Glomerular visceral epithelial cell (primary cell): ENCODE results near the gene ESX1.
"Not testable (repeated sequence)": the region's sequence is repeated elsewhere in the genome, so short reads cannot be mapped to it uniquely, and the experiment has no call there.

ENCODE experiments used
- DNase-seq: peaks from one replicate; pipeline ENCODE4 v3.0.0-alpha.2; 2016; ENCODE audit errors: extremely low spot score

The ESX1 gene

DNA sequence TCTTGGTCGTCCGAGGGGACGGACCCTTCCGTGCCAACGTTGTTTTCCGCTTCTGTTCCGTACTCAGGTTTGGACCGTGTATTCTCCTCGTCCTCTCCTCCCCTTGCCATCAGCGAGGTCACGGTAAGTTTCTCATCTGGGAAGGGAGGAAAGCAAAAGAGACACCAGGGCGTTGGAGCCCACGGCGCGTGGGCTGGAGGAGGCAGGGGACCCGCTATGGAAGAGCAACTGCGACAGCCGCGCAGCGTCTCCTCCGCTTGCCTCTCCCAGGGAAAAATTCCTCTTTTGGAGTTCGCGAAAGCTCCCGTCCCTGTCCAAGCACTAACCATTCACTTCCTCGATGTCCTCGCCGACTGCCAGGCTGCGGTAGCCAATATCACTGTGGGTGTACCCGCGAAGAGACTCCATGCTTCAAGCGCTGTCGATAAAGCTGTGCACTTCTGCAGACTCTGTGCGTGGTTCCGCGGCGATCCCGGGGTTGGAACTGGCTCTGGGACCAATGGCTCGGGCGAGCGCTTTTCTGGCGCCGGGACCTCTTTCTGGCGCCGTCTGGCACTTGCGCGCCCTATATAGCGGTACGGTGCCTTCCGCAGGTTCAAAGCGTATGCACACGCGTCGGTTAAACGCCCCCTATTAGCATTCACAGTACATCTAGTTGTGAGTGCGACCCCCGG is at the start of gene ESX1:
Gene ESX1 (minus strand): TSS at position 492 of the 674 bp plus-strand sequence. CDS start 84 bp downstream, at position 408.
- DNase-seq, result no peak

DNA sequence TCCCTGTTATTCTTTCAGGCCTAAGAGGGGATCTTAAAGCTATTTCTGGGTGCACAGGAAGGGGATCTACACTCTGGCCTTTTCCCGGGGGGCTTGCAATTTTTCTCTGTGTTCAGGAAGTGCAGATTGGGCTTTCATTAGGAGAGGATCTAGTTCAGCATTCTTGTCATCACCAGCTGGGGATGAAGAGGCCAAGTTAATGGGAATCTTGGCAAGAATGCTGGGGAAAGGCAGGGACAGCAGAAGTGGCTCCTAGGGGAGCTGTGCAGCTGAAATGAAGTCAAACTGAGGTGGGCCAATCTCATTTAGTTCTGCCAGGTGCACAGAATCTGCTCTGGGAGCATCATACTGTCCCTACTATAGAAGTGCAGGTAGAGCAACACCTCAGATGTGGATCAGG is 40.9 kb upstream of the ESX1 start:
- DNase-seq, result no peak

DNA sequence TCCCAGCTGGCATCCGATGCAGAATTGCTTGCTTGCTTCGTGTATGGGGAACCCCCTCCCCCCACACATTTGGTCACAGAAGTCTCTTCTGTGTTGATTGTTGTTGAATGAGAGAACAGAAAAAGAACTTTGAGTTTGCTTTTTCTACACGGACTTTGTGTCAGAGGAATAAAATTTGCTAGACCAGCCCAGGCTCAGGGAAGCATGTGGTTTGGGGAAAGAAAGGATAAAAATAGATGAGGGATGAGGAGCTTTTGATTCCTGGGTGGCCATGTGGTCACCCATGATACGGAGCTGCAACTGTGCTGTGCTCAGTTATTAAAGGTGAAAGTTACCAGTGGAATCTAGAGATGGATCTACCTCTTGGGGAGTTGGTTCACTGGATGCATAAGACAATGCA is 34.2 kb upstream of the ESX1 start:
- DNase-seq, result no peak

DNA sequence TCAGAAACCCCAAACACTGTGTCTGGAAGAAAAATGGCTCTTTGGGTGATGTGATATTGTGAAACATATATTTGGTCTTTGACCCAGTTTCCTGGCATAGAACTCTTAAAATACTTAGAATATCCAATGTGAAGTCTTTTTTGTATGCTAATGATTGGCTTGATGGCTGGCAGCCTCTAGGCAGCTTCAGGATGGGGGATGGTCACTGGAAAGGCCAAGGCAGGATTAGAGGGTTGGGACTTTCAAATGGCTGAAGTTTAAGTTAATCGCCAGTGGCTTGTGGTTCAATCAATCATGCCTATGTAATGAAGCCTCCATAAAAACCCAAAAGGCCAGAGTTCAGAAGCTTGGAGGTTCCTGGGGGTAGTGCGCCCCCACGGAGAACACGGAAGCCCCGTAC is 33.5 kb upstream of the ESX1 start:
- no peak for DNase-seq

DNA sequence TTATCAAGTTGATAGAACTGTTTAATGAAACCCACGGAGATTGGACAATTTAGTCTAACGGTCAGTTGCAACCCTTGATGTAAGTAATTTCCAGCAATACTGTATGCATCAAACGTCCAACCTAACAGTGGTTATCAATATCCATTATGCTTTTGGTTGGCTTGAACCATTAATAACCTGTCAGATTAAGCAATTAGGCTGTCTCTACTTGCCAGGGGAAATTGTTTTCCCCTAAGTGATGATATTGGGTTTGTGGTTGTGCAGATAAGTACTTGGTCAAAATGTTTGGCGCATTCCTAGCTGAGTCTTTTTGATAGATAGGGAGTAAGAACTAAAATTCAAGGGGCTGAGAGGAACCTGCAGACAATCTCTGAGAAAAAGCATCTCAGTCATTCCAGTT is 30.5 kb upstream of the ESX1 start:
- DNase-seq, result no peak

DNA sequence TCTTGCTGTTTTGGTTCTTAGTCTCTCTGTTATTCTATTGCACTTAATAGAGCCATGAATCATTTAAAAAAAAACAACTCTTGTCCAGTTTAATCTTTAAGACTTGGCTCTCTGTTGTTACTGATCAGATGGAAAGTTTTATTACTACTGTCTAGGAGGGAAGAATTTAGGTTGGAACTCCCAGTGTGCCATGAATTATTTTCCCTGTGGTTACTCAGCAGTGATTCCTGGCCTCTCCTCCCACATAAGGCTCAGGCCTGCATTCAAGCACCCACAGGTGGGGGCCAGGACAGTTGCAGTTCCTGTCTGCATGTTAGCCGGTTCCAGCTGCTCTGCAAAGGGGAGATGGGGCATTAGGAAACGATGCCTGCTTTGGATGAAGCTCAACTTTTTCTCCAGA is 29.8 kb upstream of the ESX1 start:
- DNase-seq, result no peak

DNA sequence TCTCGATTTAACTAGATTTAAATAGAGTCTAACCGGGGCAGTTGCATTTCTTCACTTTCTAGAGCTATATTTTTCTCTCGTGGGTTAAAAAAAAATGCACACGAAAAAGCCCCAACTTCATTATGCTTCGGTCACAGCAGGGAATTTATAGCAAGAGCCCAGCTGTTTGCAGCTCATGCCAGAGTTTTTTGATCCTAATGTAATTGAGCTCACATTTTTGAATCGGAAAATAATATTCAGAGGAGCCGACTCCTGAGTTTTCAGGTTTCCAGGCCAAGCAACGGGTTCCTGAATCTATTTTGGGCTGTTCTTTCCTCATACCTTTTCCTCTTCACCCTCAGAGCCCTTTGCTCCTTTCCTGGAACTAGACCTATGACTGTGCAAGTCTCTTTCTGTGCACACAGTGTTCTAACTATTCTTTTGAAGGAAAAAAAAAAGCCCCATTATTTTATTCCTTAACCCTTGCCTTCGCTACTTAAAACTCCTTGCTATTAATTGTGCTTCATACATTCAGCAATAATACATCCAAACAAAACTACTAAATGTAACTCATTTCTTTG is 27.5 kb upstream of the ESX1 start:
- no peak for DNase-seq

DNA sequence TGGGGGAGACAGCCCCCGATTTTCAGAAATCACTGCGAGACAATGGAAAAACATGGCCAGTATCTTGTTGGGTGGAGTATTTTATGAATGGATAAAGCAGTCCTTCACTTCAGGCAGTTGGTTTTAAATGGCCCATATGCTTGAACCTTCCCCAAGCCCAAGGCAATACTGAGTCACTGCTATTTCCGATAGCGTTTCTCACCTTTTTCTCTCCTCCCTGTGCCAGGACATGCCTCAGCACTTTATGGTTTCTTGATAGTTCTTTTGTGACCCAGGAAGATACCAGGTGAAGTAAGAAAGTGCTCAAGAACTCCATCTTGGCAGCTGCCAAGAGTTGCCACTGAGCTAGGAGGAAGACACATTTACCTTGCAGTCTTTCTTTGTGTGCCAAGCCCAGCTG is 26.8 kb upstream of the ESX1 start:
- DNase-seq, result no peak

DNA sequence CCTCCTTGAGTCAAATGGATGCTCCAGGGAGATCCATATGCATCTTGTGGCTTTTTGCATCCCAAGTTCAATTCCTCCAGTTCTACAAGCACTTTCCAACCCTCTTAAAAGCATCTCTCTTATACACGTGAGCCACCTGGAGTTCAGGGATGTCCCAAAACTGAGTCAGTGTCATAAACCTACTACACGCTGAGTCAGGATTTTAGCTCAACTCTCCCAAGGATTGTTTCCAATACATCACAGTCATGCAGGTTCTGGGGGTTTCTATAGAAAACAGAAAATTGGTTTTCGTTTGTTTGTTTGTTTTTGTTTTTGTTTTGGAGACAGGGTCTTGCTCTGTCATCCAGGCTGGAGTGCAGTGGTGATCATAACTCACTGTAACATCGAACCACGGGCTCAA is 25.9 kb upstream of the ESX1 start:
- no peak for DNase-seq

DNA sequence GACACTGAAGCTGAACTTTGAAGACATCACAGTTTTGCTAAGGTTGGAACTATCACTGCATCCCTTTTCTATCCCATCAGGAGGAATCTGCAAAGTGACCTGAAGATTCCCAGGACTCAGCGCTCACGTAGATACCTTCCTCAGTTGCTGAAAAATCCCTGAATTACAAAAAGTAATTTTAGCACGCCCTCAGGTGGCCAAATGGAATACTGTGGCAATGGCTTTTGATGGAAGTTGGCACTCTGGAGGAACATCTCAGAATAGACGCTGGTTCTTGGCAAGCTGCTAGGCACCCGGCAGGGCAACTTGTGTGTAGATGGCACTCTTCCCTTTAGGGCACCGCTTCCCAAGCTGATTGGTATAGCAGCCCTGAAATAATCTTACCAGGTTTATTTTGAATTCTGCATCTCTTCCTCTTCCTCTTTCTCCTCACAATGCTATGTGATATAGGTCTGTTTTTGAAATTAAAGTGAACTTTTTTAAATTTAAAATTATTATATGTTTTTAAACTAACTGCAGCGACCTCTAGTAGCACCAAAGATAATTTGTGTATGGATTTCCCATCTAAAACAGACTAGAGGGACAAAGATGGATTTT is 16.3 kb upstream of the ESX1 start:
- peak; percentile 35 for DNase-seq

DNA sequence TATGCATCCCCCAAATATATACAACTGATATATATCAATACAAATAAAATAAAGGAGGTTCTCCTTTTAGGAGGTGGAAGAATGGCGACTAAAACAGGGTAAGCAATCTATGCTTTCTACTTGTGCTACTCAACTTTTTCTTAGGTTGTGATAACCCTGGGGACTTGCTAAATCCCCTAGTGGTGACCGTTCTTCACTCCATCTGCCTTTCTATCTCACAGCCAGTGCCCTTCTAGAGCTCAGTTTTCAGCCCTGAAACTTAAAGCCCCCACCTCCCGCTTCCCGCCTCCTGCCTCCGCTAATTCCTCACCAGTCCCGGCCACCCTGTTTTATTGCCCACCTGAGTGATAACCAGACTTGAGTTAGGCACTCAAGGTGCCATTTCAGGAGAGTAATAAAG is 15.5 kb upstream of the ESX1 start:
- no peak for DNase-seq

DNA sequence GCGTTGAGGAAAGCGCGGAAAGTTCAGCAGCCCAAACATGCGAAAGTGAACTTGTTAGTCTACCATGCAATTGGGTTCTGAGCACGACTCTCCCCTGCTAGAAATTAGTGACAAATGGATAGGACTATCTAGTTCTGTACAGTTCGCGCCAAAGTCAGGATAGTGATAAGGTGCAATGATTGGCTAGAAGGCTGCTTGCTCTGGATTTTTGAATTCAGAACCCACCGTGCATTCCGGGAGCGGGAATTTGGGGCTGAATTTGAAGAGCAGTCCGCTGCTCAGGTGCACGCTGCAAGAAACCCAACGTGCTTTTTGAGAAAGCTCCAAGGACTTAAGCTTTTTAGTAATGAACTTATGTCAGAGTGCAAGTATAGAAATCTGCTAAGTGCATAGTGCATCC is 732 bp upstream of the ESX1 start:
- DNase-seq, result no peak

DNA sequence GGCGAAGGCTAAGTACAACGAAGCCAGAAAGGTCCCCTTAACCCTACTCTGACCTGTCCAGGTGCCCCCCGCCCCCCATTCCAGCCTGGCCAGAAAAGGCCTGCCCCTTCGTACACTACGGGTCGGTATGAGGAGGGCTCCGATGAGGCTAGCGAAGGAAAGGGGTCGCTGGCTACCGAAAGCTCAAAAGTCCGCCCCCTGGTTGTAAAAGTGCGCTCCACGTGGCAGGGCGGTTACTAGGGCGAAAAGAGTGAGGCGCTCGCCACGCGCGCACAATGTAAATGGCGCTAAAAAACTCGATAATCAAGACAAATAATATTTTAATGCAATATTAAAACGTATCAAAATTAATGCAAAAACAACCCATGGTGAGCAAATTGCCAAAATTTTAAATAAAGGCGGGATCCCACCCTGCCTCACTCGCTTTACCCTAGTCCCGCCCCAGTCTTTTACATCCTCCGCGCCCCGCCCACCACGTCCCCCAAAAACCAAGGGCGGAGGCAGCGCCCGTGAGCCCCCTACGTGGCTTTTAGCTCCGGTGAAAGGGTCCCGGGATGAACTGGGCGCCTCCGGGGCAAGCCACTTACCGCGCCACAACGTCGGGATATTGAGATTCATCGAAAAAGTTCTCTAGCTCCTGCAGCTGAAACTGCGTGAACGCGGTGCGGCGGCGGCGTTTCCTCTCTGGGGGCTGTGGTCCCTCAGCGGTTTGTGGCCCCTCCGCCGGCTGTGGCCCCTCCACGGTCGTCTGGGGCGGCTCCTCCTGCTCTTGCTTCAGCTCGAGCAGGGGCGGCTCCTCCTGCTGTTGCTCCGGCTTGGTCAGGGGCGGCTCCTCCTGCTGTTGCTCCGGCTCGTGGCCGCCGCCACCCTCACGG is 929 bp downstream of the ESX1 start:
- no peak for DNase-seq

DNA sequence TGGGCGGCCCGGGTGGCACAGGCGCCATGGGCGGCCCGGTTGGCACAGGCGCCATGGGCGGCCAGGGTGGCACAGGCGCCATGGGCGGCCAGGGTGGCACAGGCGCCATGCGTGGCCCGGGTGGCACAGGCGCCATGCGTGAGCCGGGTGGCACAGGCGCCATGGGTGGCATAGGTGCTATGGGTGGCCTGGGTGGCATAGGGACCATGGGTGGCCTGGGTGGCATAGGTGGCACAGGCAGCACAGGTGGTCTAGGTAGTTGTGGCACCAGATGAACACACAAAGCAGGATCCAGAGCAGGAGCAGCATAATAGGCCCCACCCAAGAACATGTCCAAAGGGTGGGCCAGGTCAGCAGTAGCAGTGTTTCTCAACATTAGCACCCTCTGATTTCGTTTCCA is 4.3 kb downstream of the ESX1 start:
- no peak for DNase-seq

DNA sequence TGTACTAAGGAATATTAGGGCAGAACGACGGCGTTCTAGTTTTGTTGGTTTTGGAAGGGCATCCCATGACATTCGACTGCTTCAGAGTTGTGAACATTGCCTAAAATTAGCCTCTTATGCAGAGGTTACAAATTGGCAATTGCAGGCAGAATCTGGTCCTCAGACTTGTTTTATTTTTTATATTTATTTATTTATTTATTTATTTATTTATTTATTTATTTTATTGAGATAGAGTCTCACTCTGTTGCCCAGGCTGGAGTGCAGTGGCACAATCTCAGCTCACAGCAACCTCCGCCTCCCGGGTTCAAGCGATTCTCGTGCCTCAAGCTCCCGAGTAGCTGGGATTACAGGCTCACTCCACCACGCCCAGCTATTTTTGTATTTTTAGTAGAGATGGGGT is 24.7 kb downstream of the ESX1 start:
- not testable (repeated sequence) for DNase-seq

DNA sequence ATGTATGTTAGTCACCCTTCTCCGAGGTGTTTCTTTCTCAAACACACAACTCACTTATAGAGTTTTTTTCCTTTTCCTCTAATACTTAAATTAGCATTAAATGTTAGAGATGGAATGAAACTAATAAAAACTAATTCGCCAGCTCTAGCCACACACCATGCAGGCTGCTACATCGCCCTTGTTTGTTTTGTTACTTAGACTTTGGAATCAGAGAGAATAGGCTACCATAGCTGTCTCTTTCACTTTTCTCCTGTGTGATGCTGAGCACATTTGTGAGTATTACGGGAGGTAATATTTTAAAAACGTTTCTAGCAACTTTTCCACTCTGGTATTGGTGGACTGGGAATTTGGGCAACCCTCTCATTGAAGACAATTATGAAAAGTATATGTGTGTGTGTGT is 43.5 kb downstream of the ESX1 start:
- DNase-seq, result no peak

DNA sequence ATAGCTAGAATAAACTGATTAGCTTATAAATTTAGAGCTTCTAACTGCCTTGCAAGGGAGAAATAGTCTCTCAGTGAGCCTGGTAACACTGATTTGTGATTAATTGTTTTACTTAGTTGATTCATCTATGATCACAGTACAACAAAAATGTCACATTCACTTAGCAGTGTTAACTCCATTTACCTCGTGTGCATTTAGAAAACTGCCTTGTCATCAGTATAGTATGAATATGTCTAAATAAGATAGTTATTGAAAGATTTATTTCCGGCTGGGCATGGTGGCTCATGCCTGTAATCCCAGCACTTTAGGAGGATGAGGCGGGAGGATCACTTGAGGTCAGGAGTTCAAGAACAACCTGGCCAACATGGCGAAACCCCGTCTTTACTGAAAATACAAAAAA is 49.2 kb downstream of the ESX1 start:
- DNase-seq, result no peak
